Uterus (tissue), 4 donors: ENCODE data around the gene FAF1. TPM values are rescaled to one million over a fixed set of nuclear protein-coding genes. Genes with fewer than 3 reads are reported as not detected.

Experiments used
- DNase-seq, 2 donors: peaks; one replicate each; pipeline ENCODE4 v3.0.0-alpha.2; 2019 to 2020
- H3K27ac ChIP-seq, 2 donors: fragments of 200-600 bp; sonication (generic); 1 replicate in 1 of 2; 2 replicates in 1 of 2; pipeline ENCODE4 v1.5.1; 2016 to 2018
- H3K27me3 ChIP-seq, 2 donors: fragments of 200-600 bp; sonication (generic); one replicate each; pipeline ENCODE4 v1.5.1; 2018 to 2019; ENCODE audit warnings: control low read depth in 1 of 2
- H3K36me3 ChIP-seq, 2 donors: fragments of 200-600 bp; sonication (generic); one replicate each; pipeline ENCODE4 v1.5.1; 2019; ENCODE audit warnings: control low read depth in 1 of 2
- H3K4me1 ChIP-seq, 2 donors: fragments of 200-600 bp; sonication (generic); one replicate each; pipeline ENCODE4 v1.5.1; 2018 to 2019; ENCODE audit warnings: control low read depth in 1 of 2
- H3K4me3 ChIP-seq, 2 donors: fragments of 200-600 bp; sonication (generic); 1 replicate in 1 of 2; 2 replicates in 1 of 2; pipeline ENCODE4 v1.5.1; 2018 to 2019; ENCODE audit warnings: mild to moderate bottlenecking in 1 of 2
- H3K9me3 ChIP-seq, 2 donors: fragments of 200-600 bp; sonication (generic); one replicate each; pipeline ENCODE4 v1.5.1; 2019; ENCODE audit warnings: control low read depth in 1 of 2
- CTCF ChIP-seq, 4 experiments: fragments of 200-600 bp in 2 of 4; fragments of 450-650 bp in 2 of 4; sonication (generic) in 2 of 4; IDR thresholded peaks; one replicate each; pipeline ENCODE4 v1.5.1; 2016 to 2019; ENCODE audit warnings: antibody characterized with exemption in 4 of 4, mild to moderate bottlenecking in 2 of 4, moderate library complexity in 1 of 4
- POLR2A ChIP-seq, 2 donors: fragments of 450-650 bp; IDR thresholded peaks; one replicate each; pipeline ENCODE4 v1.6.1; 2016; ENCODE audit warnings: antibody characterized with exemption in 2 of 2, mild to moderate bottlenecking in 1 of 2, moderate library complexity in 1 of 2
- intact Hi-C: fragments of 100-400 bp; cut with DNase I; formaldehyde crosslinking; loops from one replicate; pipeline ENCODE4 v1.15.1; 2023; ENCODE audit warnings: low total_unique reads
- total RNA-seq, 4 donors: library from RNA; depleted of rRNA in 3 of 4; stranded (reverse); fragments of >200 nt in 3 of 4; gene quantifications; one replicate each; pipeline versions ENCODE4 v1.1.0 to v1.2.4, GENCODE V29; 2014 to 2023
- donor health status: DM: yes; HTN: yes; CAD: no.

Gene FAF1
- total RNA-seq, 4 donors from 2014 or later: 34.1 to 77.2 (median 64.1) TPM

GRCh38 chr1:50427818-50428779, 532.0 kb downstream of the FAF1 start:
- Histone ChIP-seq H3K36me3 (no peaks in the 10 kb centered on the region), H3K27me3 (peaks cover 6 to 90% of the 10 kb centered on the region in 2 donors), H3K9me3 (no peaks in the 10 kb centered on the region), H3K27ac (no peak overlapping the region), H3K4me1 (peaks cover 0 to 21% of the 10 kb centered on the region in 2 donors), H3K4me3 (no peak overlapping the region)
- TF ChIP-seq CTCF (IDR thresholded peaks at IDR 0.05) (no peak), POLR2A (IDR thresholded peaks at IDR 0.05) (no peak)
- no peak for DNase-seq
- intact Hi-C loops: no loop called here

- TF ChIP-seq POLR2A (IDR thresholded peaks at IDR 0.05) (no peak), CTCF (IDR thresholded peaks at IDR 0.05) (no peak)
- no peak overlapping the region for H3K27ac ChIP-seq
- DNase-seq: no peak
- no peaks in the 10 kb centered on the region for H3K36me3 ChIP-seq
- intact Hi-C loops: no loop called here
- no peaks in the 10 kb centered on the region for H3K9me3 ChIP-seq
- H3K27me3 ChIP-seq: peaks cover 6 to 98% of the 10 kb centered on the region in 2 donors
- H3K4me3 ChIP-seq: no peak overlapping the region
- H3K4me1 ChIP-seq: peaks cover 0 to 25% of the 10 kb centered on the region in 2 donors
These were observed 532.8 kb downstream of the FAF1 start for GRCh38 chr1:50427086-50427817.

GRCh38 chr1:50426702-50427085, 533.4 kb downstream of the FAF1 start:
- TF ChIP-seq CTCF (IDR thresholded peaks at IDR 0.05): no peak
- Histone ChIP-seq H3K27me3 (peaks cover 6 to 96% of the 10 kb centered on the region in 2 donors), H3K27ac (no peak overlapping the region), H3K9me3 (no peaks in the 10 kb centered on the region), H3K4me3 (no peak overlapping the region), H3K4me1 (peaks cover 0 to 25% of the 10 kb centered on the region in 2 donors), H3K36me3 (no peaks in the 10 kb centered on the region)
- no peak for DNase-seq
- intact Hi-C loops: no loop called here

GRCh38 chr1:50426108-50426700, 533.9 kb downstream of the FAF1 start:
- no peak for DNase-seq
- Histone ChIP-seq H3K4me3 (no peak overlapping the region), H3K9me3 (no peaks in the 10 kb centered on the region), H3K36me3 (no peaks in the 10 kb centered on the region), H3K27me3 (peaks cover 6 to 94% of the 10 kb centered on the region in 2 donors), H3K27ac (no peak overlapping the region), H3K4me1 (peaks cover 0 to 27% of the 10 kb centered on the region in 2 donors)
- TF ChIP-seq POLR2A (IDR thresholded peaks at IDR 0.05): no peak
- TF ChIP-seq CTCF (IDR thresholded peaks at IDR 0.05): no peak
- intact Hi-C loops: no loop called here
